GM12878 (cell line): Measurements from ENCODE around the gene CFAP45. TPM values are rescaled to one million over a fixed set of nuclear protein-coding genes. Genes with fewer than 3 reads are reported as not detected.

Source experiments
- BACH1 ChIP-seq: fragments of 450-650 bp; IDR thresholded peaks from 2 replicates; pipeline ENCODE4 v1.6.1; 2017; ENCODE audit warnings: mild to moderate bottlenecking, borderline replicate concordance
- BMI1 ChIP-seq: fragments of 450-650 bp; IDR thresholded peaks from 2 replicates; pipeline ENCODE4 v1.6.1; 2016; ENCODE audit warnings: mild to moderate bottlenecking, moderate library complexity, borderline replicate concordance
- CBX3 ChIP-seq: fragments of 200-600 bp; sonication (generic); IDR thresholded peaks from 2 replicates; pipeline ENCODE4 v1.6.1; 2016; ENCODE audit warnings: low read depth, borderline replicate concordance
- EGR1 ChIP-seq, 2 experiments: IDR thresholded peaks; 1 replicate in 1 of 2; 2 replicates in 1 of 2; pipeline ENCODE4 v1.6.1; 2011 to 2012; ENCODE audit warnings: low read depth in 2 of 2, low read length in 2 of 2, borderline replicate concordance in 1 of 2, mild to moderate bottlenecking in 1 of 2, moderate library complexity in 1 of 2
- ETV6 ChIP-seq, 2 experiments: fragments of 450-650 bp in 1 of 2; IDR thresholded peaks in 1 of 2; conservative IDR thresholded peaks in 1 of 2; 2 replicates each; pipeline ENCODE4 v1.6.1; 2014; ENCODE audit warnings: antibody characterized with exemption in 1 of 2, borderline replicate concordance in 1 of 2, low read depth in 1 of 2, mild to moderate bottlenecking in 1 of 2, moderate library complexity in 1 of 2
- HDAC6 ChIP-seq: fragments of 200-600 bp; sonication (generic); IDR thresholded peaks from one replicate; pipeline ENCODE4 v1.8.0; 2017; ENCODE audit warnings: antibody characterized with exemption; ENCODE audit not compliant: unreplicated experiment
- IKZF2 ChIP-seq, 2 experiments: fragments of 450-650 bp; IDR thresholded peaks; 2 replicates each; pipeline ENCODE4 v1.6.1; 2017; ENCODE audit warnings: mild to moderate bottlenecking in 2 of 2, moderate library complexity in 2 of 2
- MEF2B ChIP-seq: fragments of 450-650 bp; IDR thresholded peaks from 2 replicates; pipeline ENCODE4 v1.6.1; 2018; ENCODE audit warnings: mild to moderate bottlenecking, moderate library complexity; ENCODE audit not compliant: partially characterized antibody, poor library complexity, severe bottlenecking
- MTA2 ChIP-seq: fragments of 450-650 bp; IDR thresholded peaks from 2 replicates; pipeline ENCODE4 v1.6.1; 2016; ENCODE audit warnings: low read depth, mild to moderate bottlenecking, moderate library complexity
- MXI1 ChIP-seq: fragments of 150-350 bp; IDR thresholded peaks from 2 replicates; pipeline ENCODE4 v1.6.1; 2011; ENCODE audit warnings: low read depth, mild to moderate bottlenecking, inconsistent platforms, low read length, improper control_type of control experiment
- NFIC ChIP-seq: IDR thresholded peaks from 2 replicates; pipeline ENCODE4 v1.6.1; 2012; ENCODE audit warnings: low read depth, mild to moderate bottlenecking, inconsistent platforms, low read length, moderate library complexity
- PAX5 ChIP-seq: IDR thresholded peaks from 2 replicates; pipeline ENCODE4 v1.6.1; 2011; ENCODE audit warnings: low read depth, low read length, borderline replicate concordance
- PML ChIP-seq: IDR thresholded peaks from 2 replicates; pipeline ENCODE4 v1.6.1; 2012; ENCODE audit warnings: low read length, inconsistent platforms
- SIX5 ChIP-seq: IDR thresholded peaks from 2 replicates; pipeline ENCODE4 v1.6.1; 2011; ENCODE audit warnings: mild to moderate bottlenecking, low read depth, low read length, moderate library complexity; ENCODE audit not compliant: severe bottlenecking
- polyA plus RNA-seq, 11 experiments: library from polyadenylated mRNA; depleted of rRNA in 4 of 11; unstranded in 6 of 11; stranded (reverse) in 5 of 11; fragments of >200 nt; fragmentation: Nextera tagmentation in 4 of 11; fragmentation: Illumina TruSeq in 1 of 11; extraction: Ambion mirVana in 4 of 11; extraction: Trizol in 1 of 11; gene quantifications; 1 replicate in 1 of 11; 2 replicates in 10 of 11; pipeline versions ENCODE4 v1.2.1 to v1.2.3, GENCODE V29; 2011 to 2016; ENCODE audit warnings: inconsistent platforms in 2 of 11, missing spikeins in 2 of 11, low read depth in 1 of 11
- total RNA-seq, 4 experiments: library from RNA; depleted of rRNA in 3 of 4; stranded (reverse); fragments of >200 nt in 3 of 4; fragmentation: Illumina TruSeq in 1 of 4; extraction: Trizol in 1 of 4; gene quantifications; 2 replicates each; pipeline versions ENCODE4 v1.2.1 to v1.2.3, GENCODE V29; 2013 to 2021
- TF ChIP-seq, protein P1 (sequence below): IDR thresholded peaks from 2 replicates; pipeline ENCODE4 v1.6.1; 2012; ENCODE audit warnings: low read depth, low read length, improper control_type of control experiment
- TF ChIP-seq, protein P2 (sequence below): fragments of 450-650 bp; IDR thresholded peaks from 2 replicates; pipeline ENCODE4 v1.6.1; 2017; ENCODE audit warnings: mild to moderate bottlenecking
- TF ChIP-seq, protein P3 (sequence below): fragments of 150-350 bp; IDR thresholded peaks from 2 replicates; pipeline ENCODE4 v1.6.1; 2014; ENCODE audit warnings: mild to moderate bottlenecking, low read depth, low read length
- TF ChIP-seq, protein P4 (sequence below): fragments of 450-650 bp; IDR thresholded peaks from 2 replicates; pipeline ENCODE4 v1.6.1; 2017; ENCODE audit warnings: mild to moderate bottlenecking, moderate library complexity
- TF ChIP-seq, protein P5 (sequence below), 3 experiments: IDR thresholded peaks in 2 of 3; conservative IDR thresholded peaks in 1 of 3; 2 replicates each; pipeline ENCODE4 v1.5.1; 2011; ENCODE audit warnings: low read depth in 3 of 3, low read length in 3 of 3, mild to moderate bottlenecking in 3 of 3, control low read depth in 2 of 3, moderate library complexity in 2 of 3, inconsistent platforms in 1 of 3, mixed read lengths in 1 of 3; ENCODE audit not compliant: control insufficient read depth in 2 of 3, insufficient read depth in 1 of 3; ENCODE audit errors: extremely low read depth in 1 of 3

Gene CFAP45
- total and polyA plus RNA-seq, 10 of the 15 experiments (the other 5 are each of a cell fraction or from before 2014, with no cell fraction given): 0.43 to 0.91 (median 0.67) TPM

DNA sequence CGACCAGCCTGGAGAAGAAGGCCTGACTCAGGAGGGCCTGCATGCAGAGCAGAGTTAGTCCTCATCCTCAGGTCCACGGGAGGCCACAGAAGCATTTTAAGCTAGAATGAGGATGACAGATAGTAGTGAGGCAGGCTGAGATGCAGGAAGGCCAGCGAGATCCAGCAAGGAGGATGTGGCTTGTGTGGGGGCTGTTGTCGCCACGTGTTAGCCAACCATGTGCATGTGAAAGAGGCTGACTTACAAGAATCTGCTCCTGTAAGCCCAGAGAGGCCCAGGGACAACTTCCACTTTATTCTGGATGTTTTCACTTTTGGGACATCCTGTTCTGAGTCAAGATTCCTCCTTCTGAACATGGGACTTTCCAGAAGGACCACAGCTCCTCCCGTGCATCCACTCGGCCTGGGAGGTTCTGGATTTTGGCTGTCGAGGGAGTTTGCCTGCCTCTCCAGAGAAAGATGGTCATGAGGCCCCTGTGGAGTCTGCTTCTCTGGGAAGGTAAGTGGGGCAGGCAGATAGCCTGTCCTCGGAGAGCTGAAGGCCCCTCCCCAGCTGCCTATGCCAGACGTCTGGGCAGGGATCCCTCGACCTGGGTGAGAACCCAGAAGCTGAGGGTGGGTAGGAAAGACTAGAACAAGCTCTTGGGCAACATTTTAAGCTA is 73.4 kb downstream of the CFAP45 start, which contains the start of gene SLAMF8 (continued):
- TF ChIP-seq, protein P1, sequence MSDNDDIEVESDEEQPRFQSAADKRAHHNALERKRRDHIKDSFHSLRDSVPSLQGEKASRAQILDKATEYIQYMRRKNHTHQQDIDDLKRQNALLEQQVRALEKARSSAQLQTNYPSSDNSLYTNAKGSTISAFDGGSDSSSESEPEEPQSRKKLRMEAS: peak; percentile 64; the same call in 1 of the 2 replicates
- TF ChIP-seq NFIC (no peak), IKZF2 (IDR thresholded peaks at IDR 0.05) (peak; percentile 53 to 60), BMI1 (no peak), ETV6 (conservative IDR thresholded peaks at IDR 0.05 in 1 of 2, IDR thresholded peaks at IDR 0.05 in 1 of 2; ENCODE audit: borderline replicate concordance in 1 of 2, low read depth in 1 of 2) (no peak), HDAC6 (no peak), MTA2 (peak; percentile 26; the same call in 1 of the 2 replicates), PML (no peak), PAX5 (no peak), MXI1 (0 out of 2 replicates have a peak, but pooled peaks have one; percentile 21), CBX3 (no peak), SIX5 (no peak), EGR1 (IDR thresholded peaks at IDR 0.05; ENCODE audit: borderline replicate concordance in 1 of 2, low read depth in 2 of 2, low read length in 2 of 2) (0 out of 3 replicates have a peak, but pooled peaks of 1 of the 2 experiments have one; percentile 0), BACH1 (no peak), MEF2B (peak; percentile 46)
- TF ChIP-seq, protein P2, sequence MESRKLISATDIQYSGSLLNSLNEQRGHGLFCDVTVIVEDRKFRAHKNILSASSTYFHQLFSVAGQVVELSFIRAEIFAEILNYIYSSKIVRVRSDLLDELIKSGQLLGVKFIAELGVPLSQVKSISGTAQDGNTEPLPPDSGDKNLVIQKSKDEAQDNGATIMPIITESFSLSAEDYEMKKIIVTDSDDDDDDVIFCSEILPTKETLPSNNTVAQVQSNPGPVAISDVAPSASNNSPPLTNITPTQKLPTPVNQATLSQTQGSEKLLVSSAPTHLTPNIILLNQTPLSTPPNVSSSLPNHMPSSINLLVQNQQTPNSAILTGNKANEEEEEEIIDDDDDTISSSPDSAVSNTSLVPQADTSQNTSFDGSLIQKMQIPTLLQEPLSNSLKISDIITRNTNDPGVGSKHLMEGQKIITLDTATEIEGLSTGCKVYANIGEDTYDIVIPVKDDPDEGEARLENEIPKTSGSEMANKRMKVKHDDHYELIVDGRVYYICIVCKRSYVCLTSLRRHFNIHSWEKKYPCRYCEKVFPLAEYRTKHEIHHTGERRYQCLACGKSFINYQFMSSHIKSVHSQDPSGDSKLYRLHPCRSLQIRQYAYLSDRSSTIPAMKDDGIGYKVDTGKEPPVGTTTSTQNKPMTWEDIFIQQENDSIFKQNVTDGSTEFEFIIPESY: no peak
- TF ChIP-seq, protein P3, sequence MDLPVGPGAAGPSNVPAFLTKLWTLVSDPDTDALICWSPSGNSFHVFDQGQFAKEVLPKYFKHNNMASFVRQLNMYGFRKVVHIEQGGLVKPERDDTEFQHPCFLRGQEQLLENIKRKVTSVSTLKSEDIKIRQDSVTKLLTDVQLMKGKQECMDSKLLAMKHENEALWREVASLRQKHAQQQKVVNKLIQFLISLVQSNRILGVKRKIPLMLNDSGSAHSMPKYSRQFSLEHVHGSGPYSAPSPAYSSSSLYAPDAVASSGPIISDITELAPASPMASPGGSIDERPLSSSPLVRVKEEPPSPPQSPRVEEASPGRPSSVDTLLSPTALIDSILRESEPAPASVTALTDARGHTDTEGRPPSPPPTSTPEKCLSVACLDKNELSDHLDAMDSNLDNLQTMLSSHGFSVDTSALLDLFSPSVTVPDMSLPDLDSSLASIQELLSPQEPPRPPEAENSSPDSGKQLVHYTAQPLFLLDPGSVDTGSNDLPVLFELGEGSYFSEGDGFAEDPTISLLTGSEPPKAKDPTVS: no peak
- TF ChIP-seq, protein P4, sequence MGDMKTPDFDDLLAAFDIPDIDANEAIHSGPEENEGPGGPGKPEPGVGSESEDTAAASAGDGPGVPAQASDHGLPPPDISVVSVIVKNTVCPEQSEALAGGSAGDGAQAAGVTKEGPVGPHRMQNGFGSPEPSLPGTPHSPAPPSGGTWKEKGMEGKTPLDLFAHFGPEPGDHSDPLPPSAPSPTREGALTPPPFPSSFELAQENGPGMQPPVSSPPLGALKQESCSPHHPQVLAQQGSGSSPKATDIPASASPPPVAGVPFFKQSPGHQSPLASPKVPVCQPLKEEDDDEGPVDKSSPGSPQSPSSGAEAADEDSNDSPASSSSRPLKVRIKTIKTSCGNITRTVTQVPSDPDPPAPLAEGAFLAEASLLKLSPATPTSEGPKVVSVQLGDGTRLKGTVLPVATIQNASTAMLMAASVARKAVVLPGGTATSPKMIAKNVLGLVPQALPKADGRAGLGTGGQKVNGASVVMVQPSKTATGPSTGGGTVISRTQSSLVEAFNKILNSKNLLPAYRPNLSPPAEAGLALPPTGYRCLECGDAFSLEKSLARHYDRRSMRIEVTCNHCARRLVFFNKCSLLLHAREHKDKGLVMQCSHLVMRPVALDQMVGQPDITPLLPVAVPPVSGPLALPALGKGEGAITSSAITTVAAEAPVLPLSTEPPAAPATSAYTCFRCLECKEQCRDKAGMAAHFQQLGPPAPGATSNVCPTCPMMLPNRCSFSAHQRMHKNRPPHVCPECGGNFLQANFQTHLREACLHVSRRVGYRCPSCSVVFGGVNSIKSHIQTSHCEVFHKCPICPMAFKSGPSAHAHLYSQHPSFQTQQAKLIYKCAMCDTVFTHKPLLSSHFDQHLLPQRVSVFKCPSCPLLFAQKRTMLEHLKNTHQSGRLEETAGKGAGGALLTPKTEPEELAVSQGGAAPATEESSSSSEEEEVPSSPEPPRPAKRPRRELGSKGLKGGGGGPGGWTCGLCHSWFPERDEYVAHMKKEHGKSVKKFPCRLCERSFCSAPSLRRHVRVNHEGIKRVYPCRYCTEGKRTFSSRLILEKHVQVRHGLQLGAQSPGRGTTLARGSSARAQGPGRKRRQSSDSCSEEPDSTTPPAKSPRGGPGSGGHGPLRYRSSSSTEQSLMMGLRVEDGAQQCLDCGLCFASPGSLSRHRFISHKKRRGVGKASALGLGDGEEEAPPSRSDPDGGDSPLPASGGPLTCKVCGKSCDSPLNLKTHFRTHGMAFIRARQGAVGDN: peak; percentile 85
- TF ChIP-seq, protein P5, sequence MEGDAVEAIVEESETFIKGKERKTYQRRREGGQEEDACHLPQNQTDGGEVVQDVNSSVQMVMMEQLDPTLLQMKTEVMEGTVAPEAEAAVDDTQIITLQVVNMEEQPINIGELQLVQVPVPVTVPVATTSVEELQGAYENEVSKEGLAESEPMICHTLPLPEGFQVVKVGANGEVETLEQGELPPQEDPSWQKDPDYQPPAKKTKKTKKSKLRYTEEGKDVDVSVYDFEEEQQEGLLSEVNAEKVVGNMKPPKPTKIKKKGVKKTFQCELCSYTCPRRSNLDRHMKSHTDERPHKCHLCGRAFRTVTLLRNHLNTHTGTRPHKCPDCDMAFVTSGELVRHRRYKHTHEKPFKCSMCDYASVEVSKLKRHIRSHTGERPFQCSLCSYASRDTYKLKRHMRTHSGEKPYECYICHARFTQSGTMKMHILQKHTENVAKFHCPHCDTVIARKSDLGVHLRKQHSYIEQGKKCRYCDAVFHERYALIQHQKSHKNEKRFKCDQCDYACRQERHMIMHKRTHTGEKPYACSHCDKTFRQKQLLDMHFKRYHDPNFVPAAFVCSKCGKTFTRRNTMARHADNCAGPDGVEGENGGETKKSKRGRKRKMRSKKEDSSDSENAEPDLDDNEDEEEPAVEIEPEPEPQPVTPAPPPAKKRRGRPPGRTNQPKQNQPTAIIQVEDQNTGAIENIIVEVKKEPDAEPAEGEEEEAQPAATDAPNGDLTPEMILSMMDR (IDR thresholded peaks at IDR 0.05 in 2 of 3, conservative IDR thresholded peaks at IDR 0.05 in 1 of 3; ENCODE audit: control insufficient read depth in 2 of 3, extremely low read depth in 1 of 3, insufficient read depth in 1 of 3, low read depth in 3 of 3, low read length in 3 of 3): no peak
